ENCODE data around the gene PYGO2.
A peak's percentile ranks its signal among the peaks of the same experiment; 100 is the strongest.

PYGO2 gene

GRCh38 chr1:154957091-154957657 is 4.4 kb downstream of the PYGO2 start:
- DNase-seq: no peak
- no peak for TF ChIP-seq CTCF (IDR thresholded peaks at IDR 0.05; ENCODE audit: low read depth, low read length)
- H3K27ac ChIP-seq: peak overlapping the region; percentile 88
- H3K9me3 ChIP-seq (ENCODE audit: severe bottlenecking): no peaks in the 10 kb centered on the region
- no peak overlapping the region; the same call in 1 of the 2 replicates for H3K4me3 ChIP-seq (ENCODE audit: low read depth, low read length)
- H3K36me3 ChIP-seq: peaks cover 31% of the 10 kb centered on the region
- H3K27me3 ChIP-seq (ENCODE audit: insufficient read depth, low read depth, severe bottlenecking): no peaks in the 10 kb centered on the region

- H3K27ac ChIP-seq: peak overlapping the region; percentile 88
Measured at GRCh38 chr1:154956544-154956941, 5.0 kb downstream of the PYGO2 start.

GRCh38 chr1:154955718-154956543 is 5.7 kb downstream of the PYGO2 start, which contains the start of gene PBXIP1:
Gene PBXIP1, minus strand, starts transcription at chr1:154956099. Its CDS starts 2,378 bp downstream, at chr1:154953721.
- TF ChIP-seq CTCF (IDR thresholded peaks at IDR 0.05; ENCODE audit: low read depth, low read length): peak; percentile 27; the same call in 1 of the 2 replicates
- peak; percentile 98 for DNase-seq
- Histone ChIP-seq H3K27me3 (ENCODE audit: insufficient read depth, low read depth, severe bottlenecking) (no peaks in the 10 kb centered on the region), H3K27ac (peak within 1 kb of the TSS; percentile 88), H3K4me3 (ENCODE audit: low read depth, low read length) (peak within 1 kb of the TSS; percentile 58), H3K36me3 (peaks cover 35% of the 10 kb centered on the region), H3K9me3 (ENCODE audit: severe bottlenecking) (no peaks in the 10 kb centered on the region)

More at GRCh38 chr1:154956544-154956941, 5.0 kb downstream of the PYGO2 start:
- no peaks in the 10 kb centered on the region for H3K9me3 ChIP-seq (ENCODE audit: severe bottlenecking)
- H3K36me3 ChIP-seq: peaks cover 31% of the 10 kb centered on the region
- TF ChIP-seq CTCF (IDR thresholded peaks at IDR 0.05; ENCODE audit: low read depth, low read length): no peak
- peak overlapping the region; percentile 58 for H3K4me3 ChIP-seq (ENCODE audit: low read depth, low read length)
- no peaks in the 10 kb centered on the region for H3K27me3 ChIP-seq (ENCODE audit: insufficient read depth, low read depth, severe bottlenecking)
- peak; percentile 76 for DNase-seq

- no peaks in the 10 kb centered on the region for H3K27me3 ChIP-seq (ENCODE audit: insufficient read depth, low read depth, severe bottlenecking)
- no peak for TF ChIP-seq CTCF (IDR thresholded peaks at IDR 0.05; ENCODE audit: low read depth, low read length)
- H3K27ac ChIP-seq: peak overlapping the region; percentile 88
- H3K4me3 ChIP-seq (ENCODE audit: low read depth, low read length): peak overlapping the region; percentile 58
- peak; percentile 93 for DNase-seq
- peaks cover 40% of the 10 kb centered on the region for H3K36me3 ChIP-seq
- H3K9me3 ChIP-seq (ENCODE audit: severe bottlenecking): no peaks in the 10 kb centered on the region
Measured at GRCh38 chr1:154955039-154955717, 6.4 kb downstream of the PYGO2 start.

GRCh38 chr1:154954541-154954940 is 7.0 kb downstream of the PYGO2 start:
- Histone ChIP-seq H3K9me3 (ENCODE audit: severe bottlenecking) (no peaks in the 10 kb centered on the region), H3K36me3 (peaks cover 39% of the 10 kb centered on the region), H3K27ac (no peak overlapping the region; the same call in 1 of the 2 replicates), H3K27me3 (ENCODE audit: insufficient read depth, low read depth, severe bottlenecking) (no peaks in the 10 kb centered on the region), H3K4me3 (ENCODE audit: low read depth, low read length) (no peak overlapping the region)
- DNase-seq: peak; percentile 74
- no peak for TF ChIP-seq CTCF (IDR thresholded peaks at IDR 0.05; ENCODE audit: low read depth, low read length)

Data from WERI-Rb-1 (cell line).